Stimulated activated CD4-positive, alpha-beta T cell treated with anti-CD3 and anti-CD28 coated beads, Interleukin-12 subunit alpha, Interleukin-12 subunit beta, amount 100 ng/mL, for 48 hours (primary cell): ENCODE measurements around the gene MALT1.
"Not testable (repeated sequence)": the region's sequence is repeated elsewhere in the genome, so short reads cannot be mapped to it uniquely, and the experiment has no call there.

ENCODE experiments used
- DNase-seq, 3 donors: peaks; one replicate each; pipeline ENCODE4 v3.0.0-alpha.2; 2020; ENCODE audit warnings: low read depth in 2 of 3, low spot score in 1 of 3

The MALT1 gene

GRCh38 chr18:58671111-58671631 is at the start of gene MALT1:
MALT1 (plus strand) TSS chr18:58671465; CDS start chr18:58671644, 179 bp downstream.
- peak; percentile 88 to 98 (median 95) for DNase-seq

GRCh38 chr18:58624011-58624410 is 47.3 kb upstream of the MALT1 start:
- DNase-seq = no peak

GRCh38 chr18:58625839-58626238 is 45.4 kb upstream of the MALT1 start:
- no peak for DNase-seq

- no peak for DNase-seq
These were observed 41.2 kb upstream of the MALT1 start for GRCh38 chr18:58630071-58630470.

- no peak for DNase-seq
These were observed 40.0 kb upstream of the MALT1 start for GRCh38 chr18:58631301-58631700.

- DNase-seq = no peak
These were observed 38.7 kb upstream of the MALT1 start for GRCh38 chr18:58632552-58632951.

GRCh38 chr18:58633874-58634273 is 37.4 kb upstream of the MALT1 start:
- no peak for DNase-seq

- no peak for DNase-seq
These were observed 35.4 kb upstream of the MALT1 start for GRCh38 chr18:58635891-58636290.

- no peak for DNase-seq
These were observed 34.1 kb upstream of the MALT1 start for GRCh38 chr18:58637197-58637596.

GRCh38 chr18:58637946-58638345 is 33.3 kb upstream of the MALT1 start:
- DNase-seq = no peak

GRCh38 chr18:58638441-58638840 is 32.8 kb upstream of the MALT1 start:
- no peak for DNase-seq

GRCh38 chr18:58639237-58639636 is 32.0 kb upstream of the MALT1 start:
- no peak for DNase-seq

GRCh38 chr18:58639751-58640427 is 31.4 kb upstream of the MALT1 start:
- DNase-seq = no peak

GRCh38 chr18:58640428-58640805 is 30.8 kb upstream of the MALT1 start:
- no peak for DNase-seq

GRCh38 chr18:58640891-58641610 is 30.2 kb upstream of the MALT1 start:
- DNase-seq = no peak

- not testable (repeated sequence) for DNase-seq
These were observed 27.7 kb upstream of the MALT1 start for GRCh38 chr18:58643557-58643956.

- no peak for DNase-seq
These were observed 25.9 kb upstream of the MALT1 start for GRCh38 chr18:58645398-58645797.

GRCh38 chr18:58646334-58646862 is 24.9 kb upstream of the MALT1 start:
- no peak for DNase-seq

GRCh38 chr18:58649966-58650816 is 21.1 kb upstream of the MALT1 start:
- peak in 1 of 3 donors; percentile 34 for DNase-seq

GRCh38 chr18:58650830-58651229 is 20.4 kb upstream of the MALT1 start:
- DNase-seq = not testable (repeated sequence)

GRCh38 chr18:58653144-58653722 is 18.0 kb upstream of the MALT1 start:
- not testable (repeated sequence) for DNase-seq
